COLO668 (cell line): Measurements from ENCODE around the gene BICC1.
"Not testable (repeated sequence)": the region's sequence is repeated elsewhere in the genome, so short reads cannot be mapped to it uniquely, and the experiment has no call there.

Source experiments
- DNase-seq: peaks from one replicate; lab custom pipeline; 2025; ENCODE audit not compliant: unreplicated experiment; lab: John Stamatoyannopoulos, UW

The BICC1 gene

DNA sequence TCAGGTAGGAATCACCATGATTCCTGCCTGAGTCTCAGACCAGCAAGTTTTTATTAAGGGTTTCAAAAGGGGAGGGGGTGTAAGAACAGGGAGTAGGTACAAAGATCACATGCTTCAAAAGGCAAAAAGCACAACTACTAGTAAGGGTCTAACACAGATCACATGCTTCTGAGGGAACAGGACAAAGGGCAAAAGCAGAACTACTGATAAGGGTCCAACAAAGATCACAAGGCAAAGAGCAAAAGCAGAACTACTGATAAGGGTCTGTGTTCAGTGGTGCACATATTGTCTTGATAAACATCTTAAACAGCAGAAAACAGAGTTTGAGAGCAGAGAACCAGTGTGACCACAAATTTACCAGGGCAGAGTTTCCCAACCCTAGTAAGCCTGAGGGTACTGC lies 84.5 kb downstream of the BICC1 start:
- not testable (repeated sequence) for DNase-seq

DNA sequence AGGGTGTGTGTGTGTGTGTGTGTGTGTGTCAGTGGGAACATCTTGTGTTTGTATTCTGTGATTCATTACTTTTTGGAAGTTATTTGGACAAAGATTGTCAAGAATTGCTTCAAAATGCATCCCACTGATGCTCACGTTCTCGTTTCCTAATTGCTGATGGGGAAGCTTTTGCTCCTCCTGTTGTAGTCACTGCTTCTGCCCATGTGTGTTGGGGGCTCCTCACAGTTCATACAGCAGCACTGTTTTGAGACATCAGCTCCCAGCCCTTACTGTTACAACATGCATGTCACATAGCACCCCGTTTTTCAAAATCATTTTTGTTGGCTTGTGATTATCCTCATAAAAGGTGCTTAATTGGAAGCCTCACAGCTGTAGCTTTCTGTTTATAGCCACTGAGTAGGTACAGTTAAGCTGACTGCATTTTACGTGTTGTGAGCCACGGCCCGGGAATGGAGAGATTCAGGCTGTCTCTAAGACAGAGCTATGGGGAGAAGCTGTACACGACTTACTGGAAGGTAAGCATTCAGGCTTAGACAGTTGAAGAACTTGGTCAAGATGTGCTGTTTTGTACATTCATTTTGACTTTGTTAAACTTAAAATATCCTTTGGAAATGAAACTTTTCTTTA lies 87.4 kb downstream of the BICC1 start:
- DNase-seq: no peak

DNA sequence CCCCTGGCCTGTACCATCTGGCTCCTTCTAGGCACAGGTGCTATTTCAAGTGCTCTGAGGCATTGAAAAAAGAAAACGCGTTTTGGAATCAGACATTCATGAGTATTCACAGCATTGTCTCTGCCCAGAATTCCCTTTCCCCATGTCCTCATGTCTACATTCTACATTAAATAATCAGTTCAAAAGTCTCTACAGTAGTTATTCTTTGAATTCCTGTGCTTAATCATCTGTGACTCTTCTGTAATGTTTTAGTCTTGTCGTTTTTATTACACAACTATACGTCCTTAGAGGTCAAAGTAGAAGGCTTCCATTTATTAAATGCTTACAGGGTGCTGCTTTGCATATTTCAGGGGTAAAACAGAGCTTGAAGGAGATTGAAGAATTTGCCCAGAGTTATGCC lies 95.7 kb downstream of the BICC1 start:
- DNase-seq: no peak

DNA sequence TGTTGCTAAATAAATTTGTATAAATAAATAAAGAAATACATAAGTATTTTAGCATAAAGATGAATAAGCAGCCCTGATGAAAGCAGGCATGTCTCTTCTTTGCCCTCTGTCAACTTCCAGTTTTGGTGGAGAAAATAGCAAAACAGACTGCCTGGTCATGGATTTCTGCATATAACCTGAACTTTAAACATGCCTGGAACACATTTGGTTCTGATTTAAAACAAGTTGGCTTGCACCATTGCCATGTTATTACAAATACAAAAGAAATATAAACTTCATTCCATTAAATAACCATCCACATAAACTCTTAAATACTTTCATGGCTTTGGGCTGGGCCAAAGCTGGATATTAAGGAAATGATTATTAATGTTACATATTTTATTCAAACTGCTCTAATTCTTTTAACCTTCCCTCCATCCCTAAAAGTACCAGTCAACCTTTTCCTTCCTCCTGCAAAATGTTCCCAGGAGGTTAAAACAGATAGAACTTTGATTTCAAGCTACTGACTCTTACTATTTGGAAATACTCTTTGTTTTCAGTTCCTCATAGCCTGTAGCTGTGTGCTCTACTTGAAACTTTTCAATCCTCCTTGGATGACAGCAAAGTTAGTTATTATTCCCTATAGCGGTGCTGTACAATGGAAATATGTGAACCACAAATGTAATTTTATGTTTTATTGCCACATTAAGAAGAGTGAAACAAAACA lies 96.3 kb downstream of the BICC1 start:
- no peak for DNase-seq

DNA sequence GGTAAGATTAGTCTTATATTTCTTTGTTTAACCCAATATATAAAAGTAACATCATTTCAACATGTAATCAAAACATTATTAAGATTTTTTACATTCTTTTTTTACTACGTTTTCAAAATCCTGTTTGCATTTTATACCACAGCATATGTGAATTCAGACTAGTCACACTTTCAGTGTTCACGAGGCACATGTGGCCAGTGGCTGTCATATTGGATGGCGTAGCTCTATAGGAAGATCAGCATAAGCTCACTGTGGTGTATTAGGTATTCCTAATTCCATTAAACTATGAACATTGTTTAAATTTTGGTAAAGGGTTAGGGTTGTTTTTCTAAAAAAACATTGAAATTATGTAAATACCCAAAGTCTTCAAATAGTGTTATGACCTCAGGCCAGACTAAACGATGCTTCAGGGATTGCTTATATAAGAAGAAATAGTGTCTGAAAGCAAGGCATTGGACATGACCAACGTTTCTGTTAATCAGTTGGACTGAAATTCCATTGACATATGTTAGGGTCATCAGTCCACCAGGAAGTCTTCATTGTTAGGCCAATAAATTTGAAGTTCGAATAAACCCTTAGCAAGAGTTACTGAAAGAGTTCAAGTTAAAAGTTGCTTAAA lies 97.0 kb downstream of the BICC1 start:
- DNase-seq: no peak

DNA sequence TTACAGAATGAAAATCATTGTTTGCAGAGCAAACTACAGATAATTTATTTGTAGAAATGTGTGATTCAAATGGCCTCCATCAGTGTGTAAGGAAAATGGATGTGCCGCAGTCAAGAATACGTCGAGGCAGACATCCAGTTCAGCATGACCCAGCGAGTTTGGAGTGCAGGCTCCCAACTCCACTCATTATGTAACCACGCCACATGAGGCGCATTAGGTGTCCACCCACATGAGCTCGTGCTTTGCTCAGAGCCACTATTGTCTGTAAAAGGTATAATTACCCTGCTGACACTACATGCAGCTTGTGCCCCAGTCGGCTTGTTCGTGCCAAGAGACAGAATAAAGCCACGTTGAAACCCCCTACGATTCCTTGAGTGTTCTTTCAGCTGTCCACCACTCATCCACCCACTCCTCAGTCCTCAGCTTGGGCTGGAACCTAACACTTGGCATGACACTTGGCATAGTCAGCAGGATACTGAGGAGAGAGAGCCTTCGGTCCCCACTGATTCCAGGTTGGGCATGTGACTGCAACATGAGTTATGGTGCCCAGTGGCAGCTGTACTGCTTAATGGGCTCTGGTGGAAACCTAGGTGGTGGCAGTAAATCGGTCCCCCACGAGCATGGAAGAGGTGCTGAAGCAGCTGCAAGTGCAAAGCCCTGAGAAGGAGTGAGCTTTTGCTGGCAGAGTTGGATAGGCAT lies 102.7 kb downstream of the BICC1 start:
- DNase-seq: no peak

DNA sequence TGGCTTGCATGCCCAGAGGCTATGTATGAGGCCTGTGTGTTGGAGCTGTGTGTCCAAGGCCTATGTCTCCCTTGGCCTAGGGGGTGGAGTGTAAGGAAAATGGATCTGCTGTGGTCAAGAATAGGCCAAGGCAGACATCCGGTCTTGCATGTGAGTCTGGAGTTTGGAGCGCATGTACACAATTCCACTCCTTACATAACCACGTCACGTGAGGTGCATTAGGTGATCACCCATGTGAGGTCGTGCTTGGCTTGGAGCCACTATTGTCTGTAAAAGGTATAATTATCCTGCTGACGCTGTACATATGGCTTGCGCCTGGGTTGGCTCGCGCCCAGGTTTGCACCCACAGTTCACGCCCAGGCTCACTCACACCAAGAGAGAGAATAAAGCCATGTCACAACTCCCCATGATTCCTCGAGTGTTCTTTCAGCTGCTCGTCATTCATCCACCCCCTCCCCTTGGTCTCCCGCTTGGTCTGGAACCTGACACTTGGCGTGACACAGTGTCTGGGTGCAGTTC lies 105.5 kb downstream of the BICC1 start:
- DNase-seq: no peak

DNA sequence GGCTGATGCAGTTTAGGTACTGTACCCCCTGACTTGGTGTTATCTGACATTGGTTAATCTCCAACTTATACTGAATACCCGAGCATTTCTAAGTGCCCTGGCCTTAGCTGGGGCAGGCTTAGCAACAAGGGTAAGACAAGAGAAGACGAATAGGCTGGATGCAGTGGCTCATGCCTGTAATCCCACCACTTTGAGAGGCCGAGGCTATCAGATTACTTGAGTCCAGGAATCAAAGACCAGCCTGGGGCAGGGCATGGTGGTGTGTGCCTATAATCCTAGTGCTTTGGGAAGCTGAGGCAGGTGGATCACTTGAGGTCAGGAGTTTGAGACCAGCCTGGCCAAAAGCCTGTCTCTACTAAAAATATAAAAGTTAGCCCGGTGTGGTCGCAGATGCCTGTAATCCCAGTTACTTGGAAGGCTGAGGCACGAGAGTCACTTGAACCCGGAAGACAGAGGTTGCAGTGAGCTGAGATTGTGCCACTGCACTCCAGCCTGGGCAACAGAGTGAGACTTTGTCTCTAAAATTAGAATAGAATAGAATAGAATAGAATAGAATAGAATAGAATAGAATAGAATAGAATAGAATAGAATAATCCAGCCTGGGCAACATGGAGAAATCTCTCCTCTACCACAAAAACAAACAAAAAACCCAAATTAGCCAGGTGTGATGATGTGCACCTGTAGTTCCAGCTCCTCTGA lies 108.9 kb downstream of the BICC1 start:
- DNase-seq: no peak

DNA sequence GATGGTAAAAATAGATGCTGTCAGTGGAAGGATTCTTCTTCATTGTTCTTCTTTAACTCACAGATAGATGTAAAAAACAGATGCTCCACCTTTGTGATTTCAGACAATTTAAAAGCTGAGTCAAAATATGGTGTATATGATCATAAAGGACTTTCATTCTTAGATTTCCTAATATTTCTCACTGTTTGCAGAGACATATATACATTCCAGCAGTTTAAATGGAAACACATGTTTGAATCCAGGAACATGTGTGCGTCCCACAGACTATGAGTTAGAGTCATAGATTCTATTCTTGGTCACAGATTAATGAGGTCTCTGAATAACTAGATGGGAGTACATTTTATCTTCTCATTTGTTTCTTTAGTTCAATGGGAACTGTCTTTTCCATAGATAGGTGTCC lies 109.6 kb downstream of the BICC1 start:
- DNase-seq: no peak

DNA sequence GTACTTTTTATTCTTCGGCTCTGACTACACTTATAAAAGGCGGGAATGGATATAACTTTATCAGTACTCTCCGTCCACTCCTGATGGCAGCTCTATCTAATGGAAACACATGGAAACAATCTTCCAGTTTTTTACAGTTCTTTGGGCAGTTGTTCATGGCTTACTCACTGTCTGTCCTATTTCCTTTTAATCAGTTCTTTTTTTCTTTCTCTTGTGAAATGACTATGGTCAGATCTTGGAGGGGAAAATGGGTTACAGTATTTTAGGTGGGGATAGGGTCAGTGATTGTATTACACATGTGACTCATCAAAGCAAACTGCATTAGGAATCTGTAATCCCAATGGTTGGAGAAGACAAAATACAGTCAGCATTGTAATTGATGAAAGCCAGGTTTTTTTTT lies 112.4 kb downstream of the BICC1 start:
- DNase-seq: no peak

DNA sequence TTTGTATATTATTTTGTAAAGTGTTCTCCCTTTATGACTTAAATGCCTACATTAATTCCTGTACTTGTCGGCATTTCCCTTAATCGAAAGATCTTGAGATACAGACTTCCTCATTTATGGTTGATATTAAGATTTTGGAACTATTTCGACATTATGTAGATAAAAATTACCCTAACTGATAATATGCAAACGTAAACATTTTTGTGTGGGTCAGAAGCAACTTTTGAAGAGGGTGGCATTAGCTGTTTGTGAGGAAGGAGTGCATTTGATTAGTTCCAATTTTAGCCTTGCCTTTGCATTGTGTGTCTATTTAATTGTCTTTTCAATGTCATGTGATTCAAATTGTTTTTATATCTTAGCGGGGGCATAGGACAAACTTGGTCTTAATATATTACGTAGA lies 114.7 kb downstream of the BICC1 start:
- DNase-seq: no peak

DNA sequence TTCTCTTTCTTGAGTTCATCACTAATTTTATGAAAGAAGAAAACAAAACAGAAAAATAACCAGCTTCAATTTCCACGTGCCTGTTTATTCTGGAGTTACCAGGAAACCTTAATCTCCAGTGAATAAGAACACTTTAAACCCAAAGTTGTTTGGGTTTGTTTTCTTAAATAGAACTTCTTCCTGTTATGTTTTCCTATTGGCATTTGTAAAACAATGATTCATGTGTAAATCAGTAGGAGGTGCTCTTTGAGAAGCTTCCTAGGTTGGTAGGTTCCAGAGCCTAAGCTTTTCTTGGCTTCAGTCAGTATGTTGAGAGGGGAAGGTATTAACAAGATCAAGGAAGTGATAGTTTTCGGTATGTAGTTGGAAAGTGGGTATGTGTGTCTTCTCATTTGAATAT lies 119.0 kb downstream of the BICC1 start:
- no peak for DNase-seq

DNA sequence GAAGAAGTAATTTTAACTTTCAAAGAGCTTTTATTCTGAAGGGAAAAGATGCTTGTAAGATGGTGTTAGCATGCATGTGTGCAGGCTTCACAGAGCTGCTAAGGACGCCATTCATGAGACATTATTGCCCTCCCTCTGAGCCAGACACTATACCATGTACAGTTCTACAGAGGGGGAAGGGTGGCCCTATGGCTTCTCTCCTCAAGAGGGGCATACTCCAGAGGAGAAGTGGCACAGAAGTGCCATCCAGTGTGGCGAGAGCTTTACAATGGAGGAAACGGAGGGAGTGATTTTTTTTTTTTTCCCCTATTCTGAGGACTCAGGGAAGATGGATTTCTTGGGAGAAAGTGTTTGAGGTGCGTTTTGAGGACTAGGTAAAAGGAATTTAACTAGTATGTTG lies 119.5 kb downstream of the BICC1 start:
- no peak for DNase-seq

DNA sequence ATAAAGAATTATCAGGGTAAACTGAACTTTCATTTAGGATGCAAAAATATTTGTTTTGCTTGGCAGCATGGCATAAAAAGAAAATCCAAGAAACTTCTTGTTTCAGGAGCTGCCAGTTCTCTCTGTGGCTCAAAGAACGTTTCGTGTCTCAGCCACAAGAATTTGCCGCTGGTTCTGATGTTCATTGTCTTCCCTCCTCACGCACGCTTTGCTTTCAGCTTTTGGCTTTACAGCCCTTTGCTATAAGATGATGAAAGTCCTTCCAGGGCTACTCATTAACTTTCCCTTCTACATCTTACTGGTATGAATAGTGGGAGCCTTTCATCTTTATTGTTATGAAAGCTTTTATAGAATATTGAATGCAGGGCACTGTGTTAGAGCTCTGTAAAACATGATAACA lies 124.7 kb downstream of the BICC1 start:
- no peak for DNase-seq

DNA sequence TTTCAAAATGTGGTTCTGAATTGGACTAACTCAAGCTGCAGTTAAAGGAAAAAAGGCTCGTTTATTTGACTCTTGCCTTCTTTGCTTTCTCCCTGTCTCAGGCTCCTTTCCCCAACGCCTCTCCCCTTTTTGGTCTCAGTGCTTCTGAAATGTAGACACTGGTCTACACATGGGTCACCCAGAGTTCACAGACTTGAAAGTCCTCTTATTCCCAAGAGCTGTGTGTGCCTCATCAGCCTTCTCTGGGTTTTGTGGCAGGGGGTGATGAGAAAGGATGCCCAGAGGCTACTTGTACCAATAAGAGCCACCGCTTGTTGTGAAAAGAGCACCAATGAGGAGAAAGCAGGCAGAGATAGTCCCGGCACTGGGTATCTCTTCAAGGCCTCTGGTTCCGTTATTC lies 125.7 kb downstream of the BICC1 start:
- no peak for DNase-seq

DNA sequence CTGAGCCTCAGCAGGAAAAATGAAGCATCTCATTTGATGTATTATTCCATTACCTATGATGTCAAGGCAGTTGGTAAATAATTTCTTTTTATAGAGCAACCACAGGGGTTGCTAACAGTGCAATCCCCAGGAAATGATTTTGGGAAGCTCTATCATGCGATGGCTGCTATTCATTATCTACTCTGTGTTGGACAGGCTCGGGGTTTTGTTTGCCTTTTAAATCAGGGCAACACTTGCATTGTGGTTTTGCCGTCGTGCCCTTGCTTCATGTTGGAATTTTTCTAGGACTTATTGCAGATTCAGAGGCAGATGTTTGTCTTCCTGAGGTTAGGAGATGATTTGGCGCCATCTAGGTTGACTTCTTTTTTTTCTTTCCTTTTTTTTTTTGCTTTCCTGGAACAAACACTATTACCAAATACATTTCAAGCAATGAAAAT lies 128.4 kb downstream of the BICC1 start:
- DNase-seq: no peak

DNA sequence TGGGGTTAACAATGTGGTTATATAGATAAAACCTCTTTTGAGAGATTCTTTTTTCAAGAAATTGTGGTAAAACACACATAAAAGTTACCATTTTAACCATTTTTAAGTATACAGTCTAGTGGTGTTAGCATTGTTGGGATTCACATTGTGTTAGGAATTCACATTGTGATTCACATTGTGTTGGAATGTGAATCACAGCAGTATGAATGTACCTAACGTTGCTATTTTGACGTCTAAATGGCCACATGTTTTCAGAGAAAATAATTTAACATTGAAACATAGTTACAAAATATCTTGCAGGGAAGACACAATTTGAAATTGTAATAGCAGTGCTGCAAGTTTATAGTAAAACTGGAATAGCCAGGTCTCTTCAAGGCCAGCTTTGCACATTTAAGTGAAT lies 129.0 kb downstream of the BICC1 start:
- DNase-seq: no peak

DNA sequence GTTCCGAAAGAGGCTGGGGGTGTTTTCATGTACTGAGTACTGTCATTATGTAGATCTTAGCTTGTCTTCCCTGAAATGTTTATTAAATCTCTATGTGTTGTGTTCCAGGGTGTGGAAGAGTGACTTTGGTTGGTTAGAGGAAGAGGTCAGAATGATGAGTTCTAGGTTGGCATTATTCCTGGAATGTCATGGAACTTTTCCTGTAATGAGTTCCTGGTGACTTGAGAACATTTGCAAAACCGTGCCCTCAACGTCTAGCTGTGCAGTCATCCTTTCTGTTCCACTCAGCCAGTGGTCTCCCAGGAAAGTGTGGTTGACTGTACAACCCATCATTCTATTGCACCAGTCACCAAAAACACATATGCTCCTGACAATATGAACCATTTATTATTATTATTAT lies 129.6 kb downstream of the BICC1 start:
- no peak for DNase-seq

DNA sequence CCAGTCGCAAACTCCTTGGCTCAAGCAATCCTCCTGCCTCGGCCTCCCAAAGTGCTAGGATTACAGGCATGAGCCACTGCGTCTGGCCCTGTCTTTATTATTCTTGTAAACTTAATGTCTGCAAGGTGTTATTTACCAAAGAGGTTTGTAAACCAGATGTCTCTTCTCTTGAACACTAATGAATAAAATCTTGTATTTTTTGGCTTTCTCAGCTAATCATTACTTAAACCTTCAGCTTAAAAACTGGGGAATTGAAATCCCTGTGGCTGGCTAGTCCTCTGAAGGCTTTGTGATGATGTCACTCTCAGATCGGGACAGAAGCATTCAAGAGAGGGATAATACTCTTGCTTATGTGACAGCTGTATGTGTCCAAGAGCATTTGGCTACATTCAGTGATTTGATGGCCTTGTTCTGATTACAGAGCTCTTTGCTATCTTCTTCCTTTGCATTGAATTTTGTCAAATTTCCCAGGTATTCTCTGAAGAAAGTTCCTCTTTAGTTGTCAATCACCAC lies 130.3 kb downstream of the BICC1 start:
- DNase-seq: no peak

DNA sequence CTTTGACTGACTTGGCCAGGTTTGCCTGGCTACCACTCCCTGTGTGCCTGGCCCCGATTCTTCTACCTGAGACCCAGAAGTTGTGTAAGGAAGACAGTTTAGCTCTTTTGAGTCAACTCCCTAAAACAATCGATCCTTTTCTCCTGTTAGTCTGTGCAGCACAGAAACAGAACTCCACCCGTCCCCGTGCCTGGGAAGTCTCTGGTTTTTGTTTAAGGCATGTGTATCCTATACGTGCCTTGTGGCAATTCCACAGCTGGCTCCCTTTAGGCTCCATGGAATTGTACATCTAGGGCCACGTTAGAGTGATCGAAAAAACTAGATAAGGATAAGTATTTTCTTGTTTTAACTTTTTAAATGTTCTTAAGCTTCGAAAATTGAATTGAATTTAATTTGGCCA lies 131.6 kb downstream of the BICC1 start:
- no peak for DNase-seq
